ENCODE data around the gene FHDC1. TPM values are rescaled to one million over a fixed set of nuclear protein-coding genes. Genes with fewer than 3 reads are reported as not detected.

The FHDC1 gene
- total and polyA plus RNA-seq, 7 experiments from 2014 or later = 0.04 to 0.19 (median 0.10) TPM; not detected in 1

DNA sequence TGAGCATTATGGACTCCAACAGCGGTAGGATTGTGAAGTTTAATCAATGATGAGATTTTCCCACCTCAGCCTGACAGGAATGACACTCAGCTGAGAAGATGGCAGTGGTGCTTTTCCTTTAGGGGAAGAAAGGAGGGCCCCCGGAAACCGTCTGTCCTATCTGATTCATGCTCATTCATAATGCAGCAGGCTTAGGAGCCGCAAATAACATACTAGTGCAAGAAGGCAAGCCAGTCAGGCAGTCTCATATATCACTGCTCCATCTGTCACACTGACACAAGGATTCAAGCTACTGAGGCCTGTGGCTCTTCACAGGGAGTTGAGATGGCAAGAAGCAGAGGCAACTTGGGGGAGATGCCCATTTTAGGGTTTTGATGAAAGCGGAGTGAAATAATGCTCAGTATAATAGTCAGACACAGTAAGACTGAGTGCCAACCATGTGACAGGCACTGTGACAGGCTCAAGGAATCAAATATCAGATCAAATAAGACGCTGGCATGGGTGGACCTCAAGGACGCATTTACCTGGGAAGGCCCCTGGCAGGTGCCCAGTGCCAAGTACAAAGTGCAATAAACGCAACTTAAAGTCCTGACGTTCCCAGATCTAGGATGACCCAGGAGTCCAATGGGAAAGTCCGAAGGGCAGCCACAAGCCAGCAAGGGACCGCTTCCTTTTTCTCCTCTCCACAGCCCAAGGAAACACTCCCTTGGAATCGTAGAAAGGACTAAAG lies 63.4 kb downstream of the FHDC1 start:
- Histone ChIP-seq H3K27ac (ENCODE audit: low read depth, low read length) (no peak overlapping the region), H3K4me3 (ENCODE audit: low read length) (no peak overlapping the region), H3K4me1 (ENCODE audit: control insufficient read depth in 2 of 2, insufficient read depth in 2 of 2, low read length in 2 of 2) (no peaks in the 10 kb centered on the region), H3K36me3 (ENCODE audit: control insufficient read depth in 2 of 3, insufficient read depth in 3 of 3, low read length in 3 of 3) (no peaks in the 10 kb centered on the region), H3K27me3 (ENCODE audit: control insufficient read depth in 2 of 2, insufficient read depth in 2 of 2, low read length in 2 of 2) (no peaks in the 10 kb centered on the region), H3K9me3 (ENCODE audit: control insufficient read depth in 2 of 3, low read length in 3 of 3) (no peaks in the 10 kb centered on the region)
- DNase-seq = no peak
- peaks cover 0 to 19% (median 14%) of the 10 kb centered on the region in 5 donors for H3K27me3 Mint-ChIP-seq
- CTCF ChIA-PET = no interaction called here
- H3K9me3 Mint-ChIP-seq = peaks cover 0 to 2% (median 0%) of the 10 kb centered on the region in 11 donors
- no peaks in the 10 kb centered on the region for H3K36me3 Mint-ChIP-seq
- no peak for ATAC-seq
- peaks cover 0 to 3% (median 0%) of the 10 kb centered on the region in 7 donors for H3K4me1 Mint-ChIP-seq
- H3K4me3 Mint-ChIP-seq = no peak overlapping the region
- intact Hi-C loops (cut with micrococcal nuclease) = no loop called here
- POLR2A ChIA-PET = no interaction called here
- no peak overlapping the region for H3K27ac Mint-ChIP-seq

DNA sequence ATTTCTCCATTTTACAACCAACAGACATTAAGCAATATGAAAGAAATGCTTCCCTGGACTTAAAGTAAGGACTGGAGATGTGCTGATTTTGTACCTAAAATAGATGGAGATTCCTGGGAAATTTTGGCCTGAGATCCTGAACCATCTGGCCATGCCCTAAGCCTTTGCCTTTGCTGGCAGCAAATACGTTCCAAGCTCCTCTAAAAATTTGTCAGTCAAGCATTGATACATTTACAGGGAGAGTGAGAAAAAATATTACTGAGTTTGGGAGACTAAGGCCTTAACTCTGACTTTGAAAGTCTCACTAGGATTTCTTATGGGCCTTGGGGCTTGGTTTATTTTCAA lies 63.9 kb downstream of the FHDC1 start:
- intact Hi-C loops (cut with micrococcal nuclease) = no loop called here
- peaks cover 0 to 19% (median 14%) of the 10 kb centered on the region in 5 donors for H3K27me3 Mint-ChIP-seq
- no peak overlapping the region for H3K4me3 ChIP-seq (ENCODE audit: low read length)
- no peak overlapping the region for H3K27ac ChIP-seq (ENCODE audit: low read depth, low read length)
- no peaks in the 10 kb centered on the region for H3K9me3 ChIP-seq (ENCODE audit: control insufficient read depth in 2 of 3, low read length in 3 of 3)
- ChIA-PET CTCF (no interaction called here), POLR2A (no interaction called here)
- no peaks in the 10 kb centered on the region for H3K27me3 ChIP-seq (ENCODE audit: control insufficient read depth in 2 of 2, insufficient read depth in 2 of 2, low read length in 2 of 2)
- ATAC-seq = no peak
- H3K4me1 Mint-ChIP-seq = peaks cover 0 to 3% (median 0%) of the 10 kb centered on the region in 7 donors
- peaks cover 0 to 2% (median 0%) of the 10 kb centered on the region in 11 donors for H3K9me3 Mint-ChIP-seq
- no peak for DNase-seq
- no peaks in the 10 kb centered on the region for H3K36me3 Mint-ChIP-seq
- H3K36me3 ChIP-seq (ENCODE audit: control insufficient read depth in 2 of 3, insufficient read depth in 3 of 3, low read length in 3 of 3) = no peaks in the 10 kb centered on the region
- no peaks in the 10 kb centered on the region for H3K4me1 ChIP-seq (ENCODE audit: control insufficient read depth in 2 of 2, insufficient read depth in 2 of 2, low read length in 2 of 2)
- no peak overlapping the region for H3K27ac Mint-ChIP-seq
- H3K4me3 Mint-ChIP-seq = no peak overlapping the region

DNA sequence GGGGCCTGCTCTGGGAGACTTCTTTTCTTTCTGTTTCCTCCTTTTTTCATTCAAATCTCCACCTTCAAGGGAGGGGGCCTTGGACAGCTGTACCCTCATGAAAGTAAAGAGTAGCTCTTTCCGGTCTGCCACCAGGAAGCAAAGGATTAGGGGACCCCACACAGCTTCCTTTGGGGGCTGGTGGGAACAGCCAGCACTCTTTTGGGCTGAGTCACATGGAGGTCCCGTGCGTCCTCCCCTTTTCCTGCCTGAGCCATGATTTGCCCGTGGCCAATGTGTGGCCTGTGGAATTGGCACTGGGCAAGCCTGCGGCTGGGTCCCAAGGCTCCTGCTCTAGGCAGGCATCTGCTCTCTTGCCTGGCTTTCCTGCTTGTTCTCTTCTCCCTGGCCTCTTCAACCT lies 65.5 kb downstream of the FHDC1 start:
- no peak for ATAC-seq
- H3K9me3 Mint-ChIP-seq = peaks cover 0 to 2% (median 0%) of the 10 kb centered on the region in 11 donors

DNA sequence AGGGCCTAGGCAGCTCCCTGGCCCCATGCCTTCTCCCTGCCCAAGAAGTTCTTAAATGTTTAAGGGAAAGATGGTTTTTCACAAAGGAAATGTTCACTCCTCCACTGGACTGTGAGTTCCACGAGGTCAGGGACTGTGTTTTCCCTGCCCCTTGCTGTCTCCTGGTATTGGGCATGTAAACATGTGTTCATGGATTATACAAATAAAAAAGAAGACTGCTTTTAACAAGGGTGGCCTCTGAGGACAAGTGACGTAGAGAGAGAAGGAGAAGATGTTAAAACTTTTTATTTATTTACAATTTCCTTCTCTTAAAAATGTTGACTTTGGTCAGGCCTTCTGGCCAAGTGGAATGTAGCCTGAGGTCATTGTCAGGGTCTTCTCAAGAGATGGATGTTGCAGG lies 66.0 kb downstream of the FHDC1 start:
- no peaks in the 10 kb centered on the region for H3K36me3 ChIP-seq (ENCODE audit: control insufficient read depth in 2 of 3, insufficient read depth in 3 of 3, low read length in 3 of 3)
- H3K4me1 ChIP-seq (ENCODE audit: control insufficient read depth in 2 of 2, insufficient read depth in 2 of 2, low read length in 2 of 2) = no peaks in the 10 kb centered on the region
- Mint-ChIP-seq H3K36me3 (no peaks in the 10 kb centered on the region), H3K4me1 (peaks cover 0 to 2% (median 0%) of the 10 kb centered on the region in 7 donors), H3K27me3 (peaks cover 0 to 15% (median 11%) of the 10 kb centered on the region in 5 donors), H3K27ac (no peak overlapping the region), H3K4me3 (no peak overlapping the region), H3K9me3 (peaks cover 0 to 2% (median 0%) of the 10 kb centered on the region in 11 donors)
- ChIA-PET CTCF (no interaction called here), POLR2A (no interaction called here)
- intact Hi-C loops (cut with micrococcal nuclease) = no loop called here
- H3K27ac ChIP-seq (ENCODE audit: low read depth, low read length) = no peak overlapping the region
- no peaks in the 10 kb centered on the region for H3K27me3 ChIP-seq (ENCODE audit: control insufficient read depth in 2 of 2, insufficient read depth in 2 of 2, low read length in 2 of 2)
- no peak overlapping the region for H3K4me3 ChIP-seq (ENCODE audit: low read length)
- DNase-seq (no peak), ATAC-seq (no peak)
- H3K9me3 ChIP-seq (ENCODE audit: control insufficient read depth in 2 of 3, low read length in 3 of 3) = no peaks in the 10 kb centered on the region

More for the DNA sequence above, 65.5 kb downstream of the FHDC1 start:
- intact Hi-C loops (cut with micrococcal nuclease) = no loop called here
- no peak overlapping the region for H3K27ac ChIP-seq (ENCODE audit: low read depth, low read length)
- no peaks in the 10 kb centered on the region for H3K9me3 ChIP-seq (ENCODE audit: control insufficient read depth in 2 of 3, low read length in 3 of 3)
- H3K4me3 Mint-ChIP-seq = no peak overlapping the region
- CTCF ChIA-PET = no interaction called here
- no peaks in the 10 kb centered on the region for H3K4me1 ChIP-seq (ENCODE audit: control insufficient read depth in 2 of 2, insufficient read depth in 2 of 2, low read length in 2 of 2)
- DNase-seq = no peak
- peaks cover 0 to 2% (median 0%) of the 10 kb centered on the region in 7 donors for H3K4me1 Mint-ChIP-seq
- H3K4me3 ChIP-seq (ENCODE audit: low read length) = no peak overlapping the region
- no peaks in the 10 kb centered on the region for H3K36me3 ChIP-seq (ENCODE audit: control insufficient read depth in 2 of 3, insufficient read depth in 3 of 3, low read length in 3 of 3)
- POLR2A ChIA-PET = no interaction called here
- no peak overlapping the region for H3K27ac Mint-ChIP-seq
- no peaks in the 10 kb centered on the region for H3K27me3 ChIP-seq (ENCODE audit: control insufficient read depth in 2 of 2, insufficient read depth in 2 of 2, low read length in 2 of 2)
- peaks cover 0 to 15% (median 11%) of the 10 kb centered on the region in 5 donors for H3K27me3 Mint-ChIP-seq
- no peaks in the 10 kb centered on the region for H3K36me3 Mint-ChIP-seq

DNA sequence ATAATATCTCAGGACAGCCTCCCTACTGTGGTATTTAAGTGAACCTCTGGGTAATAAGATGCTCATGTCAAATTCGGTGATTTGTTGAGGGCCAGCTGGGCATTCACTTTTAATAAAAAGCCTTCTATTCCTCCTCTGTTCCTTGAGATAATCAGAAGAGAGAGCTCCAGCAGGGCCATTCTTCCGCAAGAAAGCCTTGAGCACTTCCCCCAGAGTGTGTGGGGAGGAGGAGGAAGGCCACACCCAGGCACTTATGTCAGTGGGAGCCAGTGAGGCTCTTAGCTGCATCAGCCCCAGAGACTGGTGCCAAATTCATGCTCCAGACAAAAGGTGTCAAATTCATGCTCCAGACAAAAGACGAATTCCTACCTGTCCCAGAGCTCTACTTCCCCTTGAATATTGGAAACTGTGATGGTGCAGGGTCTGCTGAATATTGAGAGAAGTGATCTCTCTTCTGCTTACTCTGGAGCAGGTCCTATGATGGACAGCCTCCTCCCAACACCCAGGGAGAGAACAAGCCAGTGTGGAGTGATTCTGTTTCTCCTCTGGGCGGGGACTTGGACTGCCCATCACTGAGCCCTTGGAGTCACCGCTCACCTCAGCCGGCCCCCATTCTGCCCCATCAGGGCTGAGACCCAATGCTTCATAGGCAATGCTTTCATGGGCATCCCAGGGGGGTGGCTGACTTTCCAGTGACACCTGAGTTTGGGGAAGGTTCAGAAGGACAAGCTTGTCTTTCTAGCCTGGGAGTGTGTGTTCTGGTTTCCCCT lies 68.1 kb downstream of the FHDC1 start:
- H3K27ac ChIP-seq (ENCODE audit: low read depth, low read length) = no peak overlapping the region
- DNase-seq (no peak), ATAC-seq (no peak)
- peaks cover 0 to 10% (median 10%) of the 10 kb centered on the region in 5 donors for H3K27me3 Mint-ChIP-seq
- peaks cover 0 to 3% (median 0%) of the 10 kb centered on the region in 7 donors for H3K4me1 Mint-ChIP-seq
- H3K27me3 ChIP-seq (ENCODE audit: control insufficient read depth in 2 of 2, insufficient read depth in 2 of 2, low read length in 2 of 2) = no peaks in the 10 kb centered on the region
- CTCF ChIA-PET = no interaction called here
- no peaks in the 10 kb centered on the region for H3K36me3 ChIP-seq (ENCODE audit: control insufficient read depth in 2 of 3, insufficient read depth in 3 of 3, low read length in 3 of 3)
- intact Hi-C loops (cut with micrococcal nuclease) = no loop called here
- no peaks in the 10 kb centered on the region for H3K9me3 Mint-ChIP-seq
- H3K27ac Mint-ChIP-seq = no peak overlapping the region
- no peak overlapping the region for H3K4me3 Mint-ChIP-seq
- POLR2A ChIA-PET = no interaction called here
- no peaks in the 10 kb centered on the region for H3K9me3 ChIP-seq (ENCODE audit: control insufficient read depth in 2 of 3, low read length in 3 of 3)
- no peaks in the 10 kb centered on the region for H3K4me1 ChIP-seq (ENCODE audit: control insufficient read depth in 2 of 2, insufficient read depth in 2 of 2, low read length in 2 of 2)
- no peak overlapping the region for H3K4me3 ChIP-seq (ENCODE audit: low read length)
- no peaks in the 10 kb centered on the region for H3K36me3 Mint-ChIP-seq

DNA sequence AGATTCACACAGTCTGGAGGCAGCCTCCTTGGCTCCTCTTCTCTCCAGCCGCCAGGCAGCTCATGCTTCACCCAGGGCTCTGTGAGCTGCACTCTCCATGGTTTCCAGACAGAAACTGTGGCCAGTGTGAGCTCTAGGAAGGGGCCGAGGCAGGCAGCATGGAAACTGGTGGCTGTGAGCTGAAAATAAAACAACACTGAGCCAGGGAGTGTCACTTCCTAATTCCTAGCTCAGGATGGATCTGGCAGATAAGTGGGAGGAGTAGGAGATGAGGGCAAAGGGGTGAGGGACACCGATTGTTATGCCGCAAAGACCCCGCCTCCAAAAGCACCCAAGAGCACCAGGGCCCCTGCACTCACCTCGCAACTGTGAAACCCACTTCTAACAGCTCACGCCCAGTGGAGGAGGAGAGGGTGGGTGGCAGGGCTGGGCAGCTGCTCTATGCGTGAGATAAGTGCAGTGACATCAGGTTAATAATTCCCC lies 69.8 kb downstream of the FHDC1 start:
- CTCF ChIA-PET = no interaction called here
- H3K4me1 Mint-ChIP-seq = peaks cover 0 to 4% (median 0%) of the 10 kb centered on the region in 7 donors

More for the DNA sequence above, 69.8 kb downstream of the FHDC1 start:
- Histone ChIP-seq H3K9me3 (ENCODE audit: control insufficient read depth in 2 of 3, low read length in 3 of 3) (no peaks in the 10 kb centered on the region), H3K4me1 (ENCODE audit: control insufficient read depth in 2 of 2, insufficient read depth in 2 of 2, low read length in 2 of 2) (no peaks in the 10 kb centered on the region), H3K4me3 (ENCODE audit: low read length) (no peak overlapping the region), H3K27ac (ENCODE audit: low read depth, low read length) (no peak overlapping the region), H3K27me3 (ENCODE audit: control insufficient read depth in 2 of 2, insufficient read depth in 2 of 2, low read length in 2 of 2) (no peaks in the 10 kb centered on the region), H3K36me3 (ENCODE audit: control insufficient read depth in 2 of 3, insufficient read depth in 3 of 3, low read length in 3 of 3) (no peaks in the 10 kb centered on the region)
- intact Hi-C loops (cut with micrococcal nuclease) = no loop called here
- POLR2A ChIA-PET = no interaction called here
- H3K9me3 Mint-ChIP-seq = peaks cover 0 to 3% (median 0%) of the 10 kb centered on the region in 11 donors
- no peak overlapping the region for H3K27ac Mint-ChIP-seq
- H3K27me3 Mint-ChIP-seq = peaks cover 0 to 10% (median 6%) of the 10 kb centered on the region in 5 donors
- ATAC-seq (no peak), DNase-seq (no peak)
- H3K4me3 Mint-ChIP-seq = no peak overlapping the region
- H3K36me3 Mint-ChIP-seq = no peaks in the 10 kb centered on the region
